Measurements from ENCODE around the gene SNTG2. TPM values are rescaled to one million over a fixed set of nuclear protein-coding genes. Genes with fewer than 3 reads are reported as not detected.

The SNTG2 gene
- total and polyA plus RNA-seq, 12 donors, result 0.26 to 4.3 (median 0.72) TPM; not detected in 1

DNA sequence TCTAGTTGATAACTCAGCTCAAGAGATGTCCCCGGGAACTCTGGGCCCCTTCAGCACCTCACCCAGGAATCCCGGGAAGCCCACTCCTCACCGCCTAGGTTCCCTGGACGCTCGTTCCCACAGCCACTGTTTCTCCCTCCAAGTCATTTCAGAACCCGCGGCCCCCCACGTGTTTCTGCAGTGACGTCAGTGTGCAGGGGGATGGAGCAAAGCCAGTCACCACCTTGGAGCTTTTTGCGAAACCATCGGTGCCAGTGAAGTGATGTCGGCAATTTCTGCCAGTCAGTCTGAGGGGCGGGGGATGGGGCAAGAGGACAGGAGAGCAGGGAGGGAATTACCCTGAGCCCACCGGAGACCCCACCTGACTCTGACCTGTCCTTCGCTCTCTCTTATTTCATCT, 119.2 kb downstream of the SNTG2 start:
- WGBS, 4 donors, result 76 to 89% (median 83%) methylated on average over 15 of the region's 15 CpGs
- DNase-seq, result no peak
- no peak overlapping the region for H3K4me3 ChIP-seq
- no peaks in the 10 kb centered on the region for H3K4me1 ChIP-seq (replicated peaks in 1 of 2)
- H3K27me3 ChIP-seq, result no peaks in the 10 kb centered on the region
- H3K27ac ChIP-seq, result no peak overlapping the region
- no peaks in the 10 kb centered on the region for H3K9me3 ChIP-seq (replicated peaks in 1 of 3)
- TF ChIP-seq CTCF (IDR thresholded peaks at IDR 0.05) (no peak), POLR2A (IDR thresholded peaks at IDR 0.05) (no peak)
- intact Hi-C loops (cut with DNase I), result no loop called here
- no peaks in the 10 kb centered on the region for H3K36me3 ChIP-seq (replicated peaks in 1 of 2)

- Histone ChIP-seq H3K27ac (no peak overlapping the region), H3K27me3 (no peaks in the 10 kb centered on the region), H3K4me1 (replicated peaks in 1 of 2) (no peaks in the 10 kb centered on the region), H3K9me3 (replicated peaks in 1 of 3) (no peaks in the 10 kb centered on the region), H3K4me3 (no peak overlapping the region), H3K36me3 (replicated peaks in 1 of 2) (no peaks in the 10 kb centered on the region)
- WGBS, 4 donors, result 70 to 79% (median 75%) methylated on average over 7 of the region's 7 CpGs
- TF ChIP-seq CTCF (IDR thresholded peaks at IDR 0.05) (no peak), POLR2A (IDR thresholded peaks at IDR 0.05) (no peak)
- no peak for DNase-seq
- intact Hi-C loops (cut with DNase I), result no loop called here
Observed at GRCh38 chr2:1070601-1071000, 120.0 kb downstream of the SNTG2 start.

GRCh38 chr2:1071650-1072049, 121.0 kb downstream of the SNTG2 start:
- Histone ChIP-seq H3K4me1 (replicated peaks in 1 of 2) (no peaks in the 10 kb centered on the region), H3K27ac (no peak overlapping the region), H3K27me3 (no peaks in the 10 kb centered on the region), H3K36me3 (replicated peaks in 1 of 2) (no peaks in the 10 kb centered on the region), H3K9me3 (replicated peaks in 1 of 3) (no peaks in the 10 kb centered on the region), H3K4me3 (no peak overlapping the region)
- intact Hi-C loops (cut with DNase I), result no loop called here
- no peak for DNase-seq
- no peak for TF ChIP-seq POLR2A (IDR thresholded peaks at IDR 0.05)
- TF ChIP-seq CTCF (IDR thresholded peaks at IDR 0.05), result no peak
- WGBS, 4 donors, result 88 to 98% (median 93%) methylated on average over 3 of the region's 3 CpGs

GRCh38 chr2:1072250-1072649, 121.6 kb downstream of the SNTG2 start:
- intact Hi-C loops (cut with DNase I), result no loop called here

More at GRCh38 chr2:1072250-1072649, 121.6 kb downstream of the SNTG2 start:
- Histone ChIP-seq H3K4me1 (replicated peaks in 1 of 2) (no peaks in the 10 kb centered on the region), H3K27me3 (no peaks in the 10 kb centered on the region), H3K4me3 (no peak overlapping the region), H3K36me3 (replicated peaks in 1 of 2) (no peaks in the 10 kb centered on the region), H3K27ac (no peak overlapping the region), H3K9me3 (replicated peaks in 1 of 3) (no peaks in the 10 kb centered on the region)
- TF ChIP-seq CTCF (IDR thresholded peaks at IDR 0.05) (no peak), POLR2A (IDR thresholded peaks at IDR 0.05) (no peak)
- no peak for DNase-seq
